Posterior cingulate gyrus (tissue), 11 donors: ENCODE measurements around the gene RAB17.
"Not testable (repeated sequence)": the region's sequence is repeated elsewhere in the genome, so short reads cannot be mapped to it uniquely, and the experiment has no call there.

ENCODE experiments used
- DNase-seq, 10 donors: peaks; one replicate each; pipeline versions ENCODE4 v3.0.0 to v3.0.0-alpha.2; 2020 to 2021; ENCODE audit warnings: mixed read lengths in 3 of 10
- intact Hi-C: fragments of 100-400 bp; cut with DNase I; formaldehyde crosslinking; loops from one replicate; pipeline ENCODE4 v1.15.1; 2023

RAB17 gene

GRCh38 chr2:237600205-237600846 is 9.8 kb upstream of the RAB17 start:
- peak in 1 of 10 donors; percentile 69 for DNase-seq
- intact Hi-C loops = no loop called here

DNA sequence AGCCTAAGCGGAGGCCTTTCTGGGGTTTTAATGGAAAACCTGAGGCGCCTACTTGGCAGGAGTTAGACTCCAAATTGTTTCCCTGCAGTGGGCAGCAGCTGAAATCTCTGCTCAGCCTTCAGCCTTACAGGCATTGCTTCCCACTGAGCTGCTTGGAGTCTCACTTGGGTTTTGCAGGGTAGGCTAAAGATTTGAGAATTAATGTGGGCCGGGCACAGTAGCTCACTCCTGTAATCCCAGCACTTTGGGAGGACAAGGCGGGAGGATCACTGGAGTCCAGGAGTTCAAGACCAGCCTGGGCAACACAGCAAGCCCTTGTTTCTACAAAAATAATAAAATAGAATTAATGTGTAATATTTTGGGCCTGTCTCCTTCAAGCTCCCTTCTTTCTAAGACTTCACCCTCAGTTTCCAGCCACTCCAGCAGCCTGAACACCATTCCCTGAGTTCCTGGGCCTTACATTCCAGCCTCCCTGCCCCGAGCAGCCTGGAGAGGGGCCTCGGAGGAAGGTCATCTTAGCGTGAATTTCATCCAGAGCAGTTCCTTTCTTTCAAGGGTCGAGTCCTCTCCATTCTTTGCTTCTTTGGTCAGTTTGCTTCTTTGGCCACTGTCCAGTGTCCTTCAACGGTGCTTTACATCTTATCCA is 9.1 kb upstream of the RAB17 start:
- intact Hi-C loops = no loop called here
- peak in 1 of 10 donors; percentile 71 for DNase-seq

DNA sequence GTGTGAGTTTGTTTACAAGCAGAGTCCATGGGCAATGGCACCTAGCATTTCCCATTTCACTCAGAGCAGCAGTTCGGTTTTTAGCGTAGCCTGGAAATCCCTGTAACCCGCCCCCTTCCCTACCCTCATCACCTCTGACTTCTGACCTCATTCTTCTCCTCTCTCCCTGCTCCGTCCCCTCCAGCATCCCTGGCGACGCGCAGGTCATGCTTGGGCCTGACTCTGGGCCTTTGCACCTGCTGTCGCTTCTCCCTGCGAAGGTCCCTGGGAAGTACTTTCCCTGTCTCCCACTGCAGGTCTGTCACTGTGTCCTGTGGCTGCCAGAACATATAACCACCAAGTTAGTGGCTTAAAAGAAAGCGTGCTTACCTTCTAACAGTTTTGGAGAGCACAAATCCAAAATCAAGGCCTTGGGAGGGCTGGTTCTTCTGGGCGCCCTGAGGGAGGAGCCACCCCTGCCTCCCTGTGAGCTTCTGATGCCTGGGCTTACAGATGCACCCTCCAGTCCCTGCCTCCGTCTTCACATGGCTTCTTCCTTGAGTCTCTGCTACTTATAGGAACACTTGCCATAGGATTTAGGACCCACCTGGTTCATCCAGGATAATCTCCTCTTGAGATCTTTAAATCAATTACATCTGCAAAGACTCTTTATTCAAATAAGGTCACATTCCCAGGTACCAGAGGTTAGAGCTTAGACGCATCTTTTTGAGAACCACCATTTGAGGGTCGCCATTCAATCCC is 8.1 kb upstream of the RAB17 start:
- intact Hi-C loops = no loop called here
- DNase-seq = peak in 1 of 10 donors; percentile 24

- intact Hi-C loops = no loop called here
- peak in 2 of 10 donors; percentile 35 to 67 for DNase-seq
These were observed 6.9 kb upstream of the RAB17 start for GRCh38 chr2:237597196-237598145.

DNA sequence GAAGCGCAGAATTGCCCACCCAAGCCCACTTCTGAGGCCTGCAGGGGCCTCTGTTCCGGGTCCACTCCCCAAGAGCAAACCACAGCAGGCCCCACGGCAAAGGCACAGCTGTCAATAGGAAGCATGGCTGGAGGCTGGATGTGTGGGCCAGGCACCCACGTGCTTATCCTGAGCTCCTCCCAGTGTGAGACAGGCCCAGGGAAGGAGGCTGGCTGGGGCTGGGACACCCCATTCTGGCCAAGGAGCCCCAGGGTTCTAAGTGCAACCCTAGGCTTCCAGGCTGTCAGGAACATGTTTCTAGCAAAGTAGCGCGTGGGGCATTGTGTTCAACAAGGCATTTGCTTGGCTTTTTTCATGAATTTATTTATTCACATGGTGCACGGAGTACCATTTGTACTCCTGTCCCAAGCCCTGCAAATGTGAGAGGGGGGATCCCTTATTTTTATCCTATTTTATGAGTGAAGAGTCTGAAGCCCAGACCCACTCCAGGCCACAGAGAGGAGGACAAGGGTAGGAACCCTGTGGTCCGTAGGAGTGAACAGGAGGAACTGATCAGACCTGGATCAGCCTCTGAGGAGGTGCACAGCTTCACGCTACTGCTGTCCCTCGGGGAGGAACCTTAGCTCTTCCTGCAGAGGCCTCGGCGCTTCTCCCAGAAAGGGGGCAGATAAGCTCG is 6.1 kb upstream of the RAB17 start:
- peak in 2 of 10 donors; percentile 51 to 65 for DNase-seq
- intact Hi-C loops = no loop called here

DNA sequence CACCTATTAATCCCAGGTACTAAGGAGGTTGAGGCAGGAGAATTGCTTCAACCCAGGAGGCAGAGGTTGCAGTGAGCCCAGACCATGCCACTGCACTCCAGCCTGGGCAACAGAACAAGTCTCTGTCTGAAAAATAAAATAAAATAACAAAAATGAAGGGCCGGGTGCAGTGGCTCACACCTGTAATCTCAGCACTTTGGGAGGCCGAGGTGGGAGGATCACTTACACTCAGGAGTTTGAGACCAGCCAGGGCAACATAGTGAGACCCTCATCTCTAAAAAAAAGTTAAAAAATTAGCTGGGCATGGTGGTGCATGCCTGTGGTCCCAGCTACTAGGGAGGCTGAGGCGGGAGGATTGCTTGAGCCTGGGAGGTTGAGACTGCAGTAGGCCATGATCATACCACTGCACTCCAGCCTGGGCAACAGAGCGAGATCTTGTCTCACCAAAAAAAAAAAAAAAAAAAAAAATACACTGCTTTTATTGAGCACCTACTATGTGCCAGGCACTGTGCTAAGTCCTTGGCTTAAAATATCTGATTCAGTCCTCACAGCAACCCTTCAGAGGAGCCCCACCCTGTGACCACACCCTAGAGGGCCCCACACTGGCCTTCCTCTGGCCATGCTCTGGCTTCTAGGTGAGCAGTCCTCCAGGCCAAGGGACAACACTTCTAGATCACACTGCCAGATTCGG is 5.4 kb upstream of the RAB17 start:
- DNase-seq = peak in 2 of 10 donors; percentile 5 to 34
- intact Hi-C loops = not testable (repeated sequence)

- intact Hi-C loops = no loop called here
- peak in 3 of 10 donors; percentile 18 to 40 (median 36) for DNase-seq
These were observed 4.0 kb upstream of the RAB17 start for GRCh38 chr2:237594514-237594871.

DNA sequence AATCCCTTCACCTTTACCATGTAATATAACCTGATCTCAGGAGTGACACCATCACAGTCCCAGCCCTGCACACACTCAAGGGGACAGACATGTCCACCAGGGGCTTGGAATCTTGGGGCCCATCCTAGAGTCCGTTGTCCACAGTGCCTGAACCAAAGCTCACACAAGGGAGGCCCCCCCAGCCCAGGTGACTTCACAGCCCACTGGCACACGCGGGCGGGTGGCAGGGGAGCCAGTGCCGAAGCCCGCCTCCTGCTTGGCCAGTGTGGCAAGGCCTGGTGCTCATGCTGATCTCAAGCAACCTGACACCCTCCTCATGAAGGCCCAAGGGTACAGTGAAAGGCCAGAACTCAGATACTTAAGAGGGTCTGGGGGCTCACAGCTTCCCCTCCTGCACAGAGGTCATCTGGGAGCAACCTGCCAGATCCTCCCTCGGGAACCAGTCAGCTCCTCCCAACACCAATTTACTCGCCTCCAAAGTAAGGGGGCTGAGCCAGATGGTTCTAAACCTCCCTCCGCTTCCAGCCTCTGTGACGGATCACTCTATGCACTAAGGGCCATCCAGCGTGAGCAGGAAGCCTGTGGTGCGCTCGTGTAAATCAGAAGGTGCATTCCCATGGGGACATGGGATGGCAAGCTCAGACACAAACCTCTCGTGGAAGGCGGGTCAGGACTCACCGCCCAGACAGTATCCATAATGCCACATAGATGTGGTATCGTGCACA is 3.2 kb upstream of the RAB17 start:
- intact Hi-C loops = no loop called here
- DNase-seq = peak in 2 of 10 donors; percentile 26 to 46

DNA sequence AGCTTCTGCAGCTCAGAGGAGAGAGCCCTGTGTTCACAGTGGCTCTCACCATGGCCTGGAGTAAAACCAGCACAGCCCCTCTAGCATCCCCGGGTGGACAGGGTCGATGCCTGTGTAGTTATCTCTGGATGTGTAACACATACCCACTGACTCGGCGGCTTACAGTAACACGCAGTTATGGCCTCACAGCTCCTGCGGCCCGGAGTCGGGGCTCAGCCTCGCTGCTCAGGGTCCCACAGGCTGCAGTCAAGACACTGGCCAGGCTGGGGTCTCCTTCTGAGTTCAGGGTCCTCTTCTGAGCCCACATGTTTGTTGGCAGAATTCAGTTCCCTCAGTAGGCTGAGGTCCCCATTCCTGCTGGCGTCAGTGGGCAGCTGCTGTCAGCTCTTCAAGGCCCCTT is 2.5 kb upstream of the RAB17 start:
- peak in 2 of 10 donors; percentile 34 to 61 for DNase-seq
- intact Hi-C loops = no loop called here

DNA sequence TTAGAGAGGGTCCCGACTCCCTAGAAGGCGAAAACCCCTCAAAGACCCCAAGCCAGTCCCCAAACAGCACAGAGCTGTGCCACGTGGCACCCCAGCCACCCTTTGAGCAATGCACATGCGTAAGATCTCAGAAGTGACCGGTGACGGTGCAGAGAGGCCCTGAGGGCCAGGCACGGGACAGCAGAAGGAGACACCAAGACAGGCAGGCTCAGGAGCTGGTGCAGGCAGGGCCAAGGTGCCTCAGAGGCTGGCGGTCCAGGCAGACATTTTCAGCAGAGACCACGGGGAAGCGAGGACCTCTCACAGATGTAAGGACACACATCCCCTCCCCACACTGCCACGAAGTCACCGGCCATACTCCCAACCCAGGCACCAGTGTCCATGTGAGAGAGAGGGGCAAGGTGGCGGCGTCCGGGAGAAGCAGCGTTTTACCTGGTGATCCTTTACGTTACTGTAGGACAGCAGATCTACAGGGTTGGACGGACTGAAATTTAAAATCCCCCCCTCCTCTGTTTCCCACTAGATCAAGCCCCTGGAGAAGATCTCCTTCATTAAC is 2.0 kb upstream of the RAB17 start:
- DNase-seq = peak in 2 of 10 donors; percentile 77 to 79
- intact Hi-C loops = no loop called here

GRCh38 chr2:237591141-237591881 is 777 bp upstream of the RAB17 start:
- peak in 3 of 10 donors; percentile 74 to 81 (median 75) for DNase-seq
- intact Hi-C loops = no loop called here

GRCh38 chr2:237588044-237588696 is 2.4 kb downstream of the RAB17 start:
- intact Hi-C loops = no loop called here
- peak in 1 of 10 donors; percentile 34 for DNase-seq

GRCh38 chr2:237585590-237586221 is 4.8 kb downstream of the RAB17 start:
- intact Hi-C loops = no loop called here

DNA sequence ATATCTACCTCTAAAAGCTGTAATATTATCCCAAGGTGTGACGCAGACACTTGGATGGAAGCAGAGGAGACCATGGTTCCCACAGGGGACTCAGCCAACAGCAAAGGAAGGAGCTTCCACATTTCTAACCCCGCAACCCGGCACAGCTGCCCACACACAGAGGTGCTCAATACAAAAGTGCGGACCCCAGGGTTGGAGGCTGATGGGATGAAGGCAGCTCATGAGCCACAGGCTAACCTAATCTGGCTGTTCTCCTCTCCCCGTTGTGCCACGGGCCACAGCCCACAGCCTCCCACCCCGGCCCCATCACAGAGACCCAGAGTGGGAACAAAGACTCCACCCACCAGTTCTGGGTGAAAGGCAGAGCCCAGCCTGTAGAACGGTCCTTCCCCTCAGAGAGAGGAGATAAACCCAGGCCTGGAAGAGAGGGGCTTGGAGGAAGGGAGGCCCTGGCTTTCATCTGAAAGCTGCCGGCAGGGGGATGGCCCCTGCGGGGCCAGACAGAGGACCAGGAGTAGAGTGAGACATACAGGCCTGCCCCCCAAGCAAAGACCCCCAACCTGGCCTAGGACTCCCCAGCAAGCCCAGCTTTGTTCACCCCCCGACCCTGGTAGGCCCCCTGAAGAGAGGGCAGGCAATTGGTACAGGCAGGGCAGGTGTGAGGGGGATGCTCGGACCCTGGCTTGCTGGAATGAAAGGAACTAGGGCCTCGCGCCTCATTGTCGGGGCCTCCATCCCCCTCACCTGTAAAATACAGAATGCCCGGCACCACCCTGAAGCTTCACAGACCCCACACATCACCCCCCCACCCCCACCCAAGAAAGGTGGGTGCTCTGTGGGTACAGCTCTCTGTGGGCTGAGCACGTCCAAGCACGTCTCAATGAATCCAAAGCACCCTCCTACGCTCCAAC is 6.9 kb downstream of the RAB17 start:
- intact Hi-C loops = no loop called here

More at GRCh38 chr2:237585590-237586221, 4.8 kb downstream of the RAB17 start:
- peak in 1 of 10 donors; percentile 69 for DNase-seq

More for the DNA sequence above, 6.9 kb downstream of the RAB17 start:
- peak in 3 of 10 donors; percentile 31 to 72 (median 51) for DNase-seq
